NB4 (cell line): ENCODE measurements around the gene CACNA2D3.

Source experiments
- CTCF ChIP-seq: IDR thresholded peaks from one replicate; pipeline ENCODE4 v1.5.1; 2012; ENCODE audit warnings: low read depth, low read length
- POLR2A ChIP-seq: IDR thresholded peaks from 2 replicates; pipeline ENCODE4 v1.6.1; 2011; ENCODE audit warnings: mild to moderate bottlenecking; ENCODE audit not compliant: insufficient read length; ENCODE audit errors: extremely low read depth
- TF ChIP-seq, protein P1 (sequence below): IDR thresholded peaks from 2 replicates; pipeline ENCODE4 v1.6.1; 2011; ENCODE audit warnings: low read depth, low read length

DNA sequence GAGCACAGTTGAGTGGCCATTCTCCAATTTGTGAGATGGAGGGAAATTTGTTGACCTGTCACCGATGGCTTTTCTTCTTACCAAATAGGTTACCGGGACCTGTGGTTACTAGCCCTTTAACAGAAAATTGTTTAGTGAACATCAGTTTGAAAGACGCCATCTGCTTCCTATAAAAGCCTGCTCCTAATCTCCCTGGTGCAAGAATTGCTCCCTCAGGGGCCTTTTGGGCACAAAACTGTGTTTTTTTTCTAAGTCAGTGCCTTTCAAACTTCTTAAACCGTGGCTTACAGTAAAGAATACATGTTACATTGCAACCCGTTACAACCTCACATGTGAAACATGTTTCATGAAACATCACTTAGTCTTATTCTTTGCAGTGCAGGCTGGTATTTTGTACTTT, 15.0 kb downstream of the CACNA2D3 start:
- TF ChIP-seq CTCF (no peak), POLR2A (no peak)
- TF ChIP-seq, protein P1, sequence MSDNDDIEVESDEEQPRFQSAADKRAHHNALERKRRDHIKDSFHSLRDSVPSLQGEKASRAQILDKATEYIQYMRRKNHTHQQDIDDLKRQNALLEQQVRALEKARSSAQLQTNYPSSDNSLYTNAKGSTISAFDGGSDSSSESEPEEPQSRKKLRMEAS: no peak
